Loucy (cell line): ENCODE data around the gene WDR37.

ENCODE experiments used
- CTCF ChIP-seq: fragments of 200-600 bp; sonication (generic); conservative IDR thresholded peaks from 2 replicates; pipeline ENCODE4 v1.5.1; 2014; ENCODE audit warnings: mild to moderate bottlenecking, antibody characterized with exemption, low read length
- EZH2phosphoT487 ChIP-seq: fragments of 200-600 bp; IDR thresholded peaks from 2 replicates; pipeline ENCODE4 v1.6.1; 2018; ENCODE audit warnings: antibody characterized with exemption, mild to moderate bottlenecking, moderate library complexity, borderline replicate concordance

- TF ChIP-seq CTCF (no peak), EZH2phosphoT487 (no peak)
These were observed 106.5 kb downstream of the WDR37 start for GRCh38 chr10:1162481-1163203.
